Measurements from ENCODE around the gene CTSW.

DNA sequence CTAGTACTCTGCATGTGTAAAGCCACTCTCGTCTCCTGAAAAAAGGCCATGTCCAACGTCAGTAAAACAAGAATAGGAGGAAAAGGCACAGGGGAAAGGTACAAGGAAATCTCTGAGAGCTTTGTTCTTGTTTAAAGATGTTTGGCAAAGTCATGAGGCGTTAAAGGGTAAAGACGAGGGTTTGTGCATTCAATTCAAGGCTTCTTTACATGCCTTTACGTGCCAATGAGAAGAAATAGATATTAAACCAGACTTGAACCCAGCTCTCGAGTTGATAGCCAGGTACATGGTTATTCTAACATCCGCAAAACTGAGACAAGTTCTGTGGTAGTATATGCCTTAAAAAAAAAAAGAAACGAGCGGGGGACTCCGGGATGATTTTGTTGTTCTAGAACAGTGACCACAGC, 21.0 kb upstream of the CTSW start:
- TF ChIP-seq, protein P1, sequence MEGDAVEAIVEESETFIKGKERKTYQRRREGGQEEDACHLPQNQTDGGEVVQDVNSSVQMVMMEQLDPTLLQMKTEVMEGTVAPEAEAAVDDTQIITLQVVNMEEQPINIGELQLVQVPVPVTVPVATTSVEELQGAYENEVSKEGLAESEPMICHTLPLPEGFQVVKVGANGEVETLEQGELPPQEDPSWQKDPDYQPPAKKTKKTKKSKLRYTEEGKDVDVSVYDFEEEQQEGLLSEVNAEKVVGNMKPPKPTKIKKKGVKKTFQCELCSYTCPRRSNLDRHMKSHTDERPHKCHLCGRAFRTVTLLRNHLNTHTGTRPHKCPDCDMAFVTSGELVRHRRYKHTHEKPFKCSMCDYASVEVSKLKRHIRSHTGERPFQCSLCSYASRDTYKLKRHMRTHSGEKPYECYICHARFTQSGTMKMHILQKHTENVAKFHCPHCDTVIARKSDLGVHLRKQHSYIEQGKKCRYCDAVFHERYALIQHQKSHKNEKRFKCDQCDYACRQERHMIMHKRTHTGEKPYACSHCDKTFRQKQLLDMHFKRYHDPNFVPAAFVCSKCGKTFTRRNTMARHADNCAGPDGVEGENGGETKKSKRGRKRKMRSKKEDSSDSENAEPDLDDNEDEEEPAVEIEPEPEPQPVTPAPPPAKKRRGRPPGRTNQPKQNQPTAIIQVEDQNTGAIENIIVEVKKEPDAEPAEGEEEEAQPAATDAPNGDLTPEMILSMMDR (IDR thresholded peaks at IDR 0.05 in 4 of 5, conservative IDR thresholded peaks at IDR 0.05 in 1 of 5): no peak
- TF ChIP-seq POLR2A (IDR thresholded peaks at IDR 0.05): no peak
